ENCODE measurements around the gene RNF220. TPM values are rescaled to one million over a fixed set of nuclear protein-coding genes. Genes with fewer than 3 reads are reported as not detected.
A peak's percentile ranks its signal among the peaks of the same experiment; 100 is the strongest.

RNF220 gene
- polyA plus RNA-seq, 3 donors, result 97.9 to 109 (median 101) TPM

GRCh38 chr1:44519035-44519676, 114.1 kb downstream of the RNF220 start:
- no peak for DNase-seq

- DNase-seq, result no peak
Observed at GRCh38 chr1:44521378-44522080, 116.5 kb downstream of the RNF220 start.

GRCh38 chr1:44523593-44524591, 118.8 kb downstream of the RNF220 start:
- DNase-seq, result peak; percentile 67

DNA sequence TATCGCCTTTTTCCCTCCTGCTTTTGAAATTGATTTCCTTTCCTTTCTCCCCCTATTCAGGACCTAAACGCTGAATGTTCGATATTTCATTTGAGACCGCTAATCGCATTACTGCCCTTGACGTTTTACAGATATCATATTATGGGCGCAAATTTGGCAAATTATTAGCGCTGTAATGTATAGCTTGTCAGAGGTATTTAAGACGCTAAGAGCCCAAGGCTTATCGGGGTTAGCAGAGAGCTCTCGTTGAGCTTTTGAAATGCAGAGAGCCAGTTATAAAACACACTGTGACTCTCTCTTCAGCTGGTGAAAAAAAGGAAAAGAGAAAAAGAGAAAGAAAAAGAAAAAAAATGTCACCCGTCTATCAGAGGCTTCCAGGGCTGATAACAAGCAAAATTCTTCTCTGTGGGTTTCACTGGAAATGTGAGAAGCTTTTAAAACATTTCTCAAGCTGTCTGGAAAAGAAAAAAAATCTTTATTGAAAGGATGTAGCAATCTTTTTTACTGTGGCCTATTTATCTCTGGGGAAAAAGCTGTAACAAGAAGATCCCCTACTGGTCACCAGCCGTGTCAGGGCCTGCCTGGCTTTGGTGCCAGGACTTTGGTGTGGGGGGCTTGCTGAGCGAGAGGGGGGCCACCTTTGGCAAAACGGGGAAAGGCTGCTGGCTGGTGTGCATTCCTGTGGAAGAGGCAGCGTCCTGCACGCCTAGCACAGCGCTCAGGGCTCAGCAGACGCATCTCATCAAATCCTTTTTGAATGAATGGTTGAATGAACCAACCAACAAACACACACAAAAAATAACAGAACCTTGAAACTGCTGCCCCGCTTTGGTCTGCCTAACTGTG, 119.8 kb downstream of the RNF220 start:
- DNase-seq, result no peak

DNA sequence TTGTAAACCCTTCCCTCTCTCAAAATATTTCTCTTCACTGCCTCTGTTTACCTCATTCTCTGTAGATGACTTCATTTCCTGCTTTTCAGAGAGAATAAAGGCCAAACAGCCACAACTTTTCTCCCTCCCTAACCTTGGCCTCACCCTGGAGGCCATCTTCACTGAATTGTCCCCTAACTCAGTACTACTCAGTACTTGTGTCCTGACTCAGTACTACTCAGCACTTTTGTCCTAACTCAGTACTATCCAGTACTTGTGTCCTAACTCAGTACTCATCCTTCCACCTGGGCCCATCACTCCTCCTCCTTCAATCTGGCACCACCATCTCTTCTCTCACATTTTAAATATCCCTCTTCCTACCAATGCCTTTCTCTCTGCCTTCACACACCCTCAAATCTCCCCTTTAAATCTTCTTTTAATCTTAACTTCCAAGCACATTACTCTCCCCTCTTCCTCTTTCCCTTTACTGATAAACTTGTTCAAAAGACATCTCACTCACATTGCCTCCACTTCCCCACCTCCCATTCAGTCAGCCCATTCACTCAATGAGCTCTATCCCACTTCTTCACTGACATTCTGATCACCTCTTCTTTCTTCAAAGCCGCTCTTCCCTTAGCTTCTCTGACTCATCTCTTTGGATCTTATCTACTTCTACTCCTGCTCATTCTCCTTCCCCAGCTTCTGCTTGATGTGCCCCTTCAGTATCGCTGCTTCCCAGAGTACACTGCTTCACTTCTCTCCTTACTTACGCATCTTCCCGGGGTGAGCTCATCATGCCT, 121.4 kb downstream of the RNF220 start:
- no peak for DNase-seq

DNA sequence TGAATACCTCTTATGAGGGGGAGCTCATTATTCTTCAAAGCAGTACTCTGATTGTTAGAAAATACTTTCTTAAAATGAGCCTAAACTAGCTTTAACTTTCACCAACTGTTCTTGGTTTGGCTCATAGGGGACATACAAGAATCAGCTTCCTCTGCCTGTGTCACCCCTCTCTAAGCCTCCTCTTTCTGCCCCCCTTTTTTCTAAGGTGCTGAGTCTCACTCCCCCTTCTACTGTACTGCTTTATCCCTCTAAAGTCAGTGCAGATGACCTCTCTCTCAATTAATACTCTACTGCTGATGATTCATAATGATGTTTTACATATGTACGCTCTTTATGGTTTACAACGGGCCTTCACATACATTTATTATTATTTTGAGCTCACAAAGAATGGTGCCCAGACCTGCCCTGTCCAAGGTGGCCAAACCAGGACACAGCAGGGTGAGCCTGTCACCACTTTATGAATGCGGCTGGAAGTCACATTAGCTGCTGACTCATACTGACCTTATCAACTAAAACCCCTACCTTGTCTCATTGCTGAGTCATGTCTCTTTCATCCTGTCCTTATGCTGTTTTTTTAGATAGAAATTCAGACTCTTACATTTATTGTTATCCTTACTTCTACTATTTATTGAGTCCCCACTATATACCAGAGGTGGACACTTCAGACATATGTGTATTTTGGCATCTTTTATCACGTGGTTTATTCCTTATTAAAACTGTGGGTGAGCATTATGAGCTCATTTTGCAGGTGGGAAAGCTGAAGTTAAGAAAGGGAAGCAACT, 126.9 kb downstream of the RNF220 start:
- no peak for DNase-seq

- no peak for DNase-seq
Observed at GRCh38 chr1:44532567-44532944, 127.5 kb downstream of the RNF220 start.

- DNase-seq, result no peak
Observed at GRCh38 chr1:44534771-44535170, 129.7 kb downstream of the RNF220 start.

- DNase-seq, result no peak
Observed at GRCh38 chr1:44536357-44537209, 131.5 kb downstream of the RNF220 start.

- no peak for DNase-seq
Observed at GRCh38 chr1:44537538-44537937, 132.5 kb downstream of the RNF220 start.

- no peak for DNase-seq
Observed at GRCh38 chr1:44537956-44538355, 132.9 kb downstream of the RNF220 start.

DNA sequence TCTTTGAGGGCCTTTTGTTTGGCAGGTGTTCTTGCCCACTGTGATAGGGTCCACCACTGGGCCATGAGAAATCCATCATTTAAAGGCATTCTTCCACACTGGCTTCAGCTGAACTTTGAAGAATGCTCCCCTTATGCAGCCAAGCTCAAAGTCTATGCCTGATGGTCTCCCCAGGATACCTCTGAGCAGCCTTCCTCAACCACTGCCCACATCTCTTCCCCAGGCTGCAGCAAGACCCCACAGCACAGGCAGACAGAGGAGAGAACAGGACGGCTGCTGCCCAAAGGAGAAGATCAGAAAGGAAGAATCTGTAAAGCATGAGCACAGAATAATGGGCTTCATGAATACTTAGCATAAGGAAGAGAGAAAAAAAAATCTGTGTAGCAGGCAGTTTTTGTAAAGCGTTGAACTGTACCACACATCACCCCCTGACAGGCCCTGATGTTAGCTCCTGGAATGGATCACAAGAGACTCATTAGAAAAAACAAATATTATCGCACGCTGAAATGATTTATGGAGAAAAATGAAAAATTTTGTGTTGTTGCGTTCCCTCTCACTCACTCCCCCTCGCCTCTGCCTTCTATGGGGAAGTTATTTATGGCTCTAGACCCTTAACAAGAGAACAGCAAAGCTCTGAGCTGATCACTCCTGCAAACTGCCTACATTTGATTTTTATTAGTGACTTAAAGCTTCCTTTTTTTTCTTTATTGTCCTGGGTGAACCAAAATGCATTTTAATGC, 135.1 kb downstream of the RNF220 start:
- peak; percentile 62 for DNase-seq

DNA sequence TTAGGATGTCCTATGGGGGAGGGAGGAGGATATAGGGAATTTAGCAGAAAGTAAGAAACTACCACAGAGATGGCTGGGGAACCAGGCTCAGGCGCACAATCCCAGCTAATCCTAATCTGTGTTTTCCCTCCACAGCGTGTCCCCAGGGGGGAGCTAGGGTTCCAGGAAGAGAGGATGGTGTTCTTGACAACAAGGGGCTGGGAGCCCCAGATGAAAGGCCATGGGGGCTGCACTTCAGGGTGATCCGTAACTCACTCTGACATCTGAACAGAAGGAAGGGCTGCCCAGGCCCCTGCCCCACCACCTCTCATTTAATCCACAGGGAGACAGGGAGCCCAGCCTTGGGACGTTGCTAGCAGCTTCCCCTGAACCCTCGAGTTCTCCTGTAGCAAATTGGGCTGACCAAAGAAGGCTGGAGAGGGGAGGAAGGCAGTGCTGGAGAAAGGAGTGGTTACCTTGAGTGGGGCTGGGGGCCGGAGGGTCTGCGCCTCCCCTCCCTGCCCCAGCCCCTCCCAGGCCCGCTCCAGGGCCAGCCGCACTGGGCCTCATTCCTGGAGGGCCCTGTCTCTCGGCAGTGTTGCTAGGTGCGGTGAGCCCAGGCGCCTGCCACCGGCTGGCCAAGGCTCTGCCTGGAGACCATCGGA, 137.5 kb downstream of the RNF220 start:
- DNase-seq, result no peak

DNA sequence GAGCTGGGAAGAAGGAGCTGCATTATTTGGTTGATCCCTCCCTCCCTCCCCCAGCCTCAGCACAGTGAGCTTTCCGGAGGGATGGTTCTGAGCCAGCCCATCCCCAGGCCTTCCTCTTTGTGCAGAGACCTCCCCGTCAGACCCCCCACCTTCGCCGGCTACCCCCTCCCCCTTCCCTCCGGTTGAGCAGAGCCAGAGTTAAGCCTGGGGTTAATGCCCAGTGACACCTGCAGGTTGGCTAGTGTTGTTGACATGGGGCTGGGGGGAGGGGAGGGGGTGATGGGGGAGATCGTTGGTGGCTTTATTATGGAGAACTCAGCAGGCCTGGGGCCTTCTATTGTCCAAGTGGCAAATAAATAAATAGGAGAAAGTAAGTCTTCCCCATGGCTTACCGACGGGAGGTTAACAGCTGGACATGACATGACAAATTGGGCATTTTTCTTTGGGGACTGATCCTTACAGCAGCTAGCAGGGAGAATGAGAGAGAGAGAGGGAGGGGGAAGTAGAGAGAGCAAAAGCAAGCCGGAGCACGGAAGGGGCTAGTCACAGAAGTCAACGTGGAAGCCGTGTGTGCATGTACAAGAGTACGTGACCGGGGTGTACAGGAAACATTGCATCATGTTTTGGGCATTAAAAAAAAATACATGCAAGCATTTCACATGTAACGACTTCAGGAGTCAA, 138.1 kb downstream of the RNF220 start:
- DNase-seq, result no peak

DNA sequence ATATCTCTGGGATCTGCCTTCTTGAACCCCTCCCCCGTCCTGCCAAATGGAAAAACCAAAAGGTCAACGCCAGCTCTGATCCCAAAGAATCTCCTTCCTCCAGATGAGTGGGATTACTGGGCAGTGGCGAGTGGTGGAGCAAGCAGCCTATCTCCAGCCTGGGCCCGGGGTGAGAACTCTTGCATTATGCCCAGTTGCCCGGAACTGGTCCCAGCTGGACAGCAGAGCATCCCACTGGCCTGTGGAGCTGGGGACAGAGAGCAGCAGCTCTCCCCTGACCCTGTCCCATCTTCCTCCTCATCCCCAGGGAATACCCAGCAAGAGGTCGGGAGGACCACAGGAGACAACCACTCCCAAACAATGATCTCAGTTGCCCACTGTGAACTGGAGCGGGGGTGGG, 138.7 kb downstream of the RNF220 start:
- no peak for DNase-seq

- no peak for DNase-seq
Observed at GRCh38 chr1:44544960-44545359, 139.9 kb downstream of the RNF220 start.

- no peak for DNase-seq
Observed at GRCh38 chr1:44545961-44546360, 140.9 kb downstream of the RNF220 start.

All from renal pelvis (tissue), 4 donors.